K562 (cell line): Measurements from ENCODE around the gene VPS9D1. TPM values are rescaled to one million over a fixed set of nuclear protein-coding genes. Genes with fewer than 3 reads are reported as not detected.
A peak's percentile ranks its signal among the peaks of the same experiment; 100 is the strongest.

Experiments used
- ATF1 ChIP-seq, 2 experiments: fragments of 450-650 bp in 1 of 2; IDR thresholded peaks; 2 replicates each; pipeline ENCODE4 v1.6.1; 2016; ENCODE audit warnings: missing compliant biosample characterization in 1 of 2, missing genetic modification characterization in 1 of 2
- CHD4 ChIP-seq: fragments of 200-600 bp; sonication (generic); IDR thresholded peaks from 3 replicates; pipeline ENCODE4 v1.6.1; 2012; ENCODE audit warnings: low read depth, mild to moderate bottlenecking, mixed read lengths, low read length, inconsistent platforms; ENCODE audit not compliant: insufficient read depth, insufficient replicate concordance, poor library complexity, severe bottlenecking
- ETS2 ChIP-seq: IDR thresholded peaks from 2 replicates; pipeline ENCODE4 v1.6.1; 2016; ENCODE audit warnings: borderline replicate concordance, missing genetic modification characterization, mild to moderate bottlenecking, moderate library complexity, missing compliant biosample characterization; ENCODE audit not compliant: poor library complexity, severe bottlenecking
- EWSR1 ChIP-seq: fragments of 450-650 bp; IDR thresholded peaks from 2 replicates; pipeline ENCODE4 v1.6.1; 2018; ENCODE audit warnings: borderline replicate concordance, mild to moderate bottlenecking, low read depth, moderate library complexity; ENCODE audit not compliant: partially characterized antibody
- GATAD2A ChIP-seq: fragments of 450-650 bp; IDR thresholded peaks from 2 replicates; pipeline ENCODE4 v1.6.1; 2017
- HDAC1 ChIP-seq, 2 experiments: fragments of 450-650 bp; IDR thresholded peaks; 2 replicates each; pipeline ENCODE4 v1.6.1; 2016 to 2017; ENCODE audit warnings: inconsistent platforms in 1 of 2, mild to moderate bottlenecking in 1 of 2, moderate library complexity in 1 of 2
- HMGXB4 ChIP-seq: sonication (generic); formaldehyde crosslinking; IDR thresholded peaks from 2 replicates; pipeline ENCODE4 v1.8.1; 2023; ENCODE audit warnings: mild to moderate bottlenecking, missing genetic modification reagents
- HOMEZ ChIP-seq: fragments of 250-450 bp; sonication (Bioruptor Pico); IDR thresholded peaks from 2 replicates; pipeline ENCODE4 v1.4.0; 2020; ENCODE audit warnings: mild to moderate bottlenecking, moderate library complexity
- ID3 ChIP-seq, 2 experiments: fragments of 250-450 bp in 1 of 2; fragments of 450-650 bp in 1 of 2; sonication (Bioruptor Pico) in 1 of 2; IDR thresholded peaks; 2 replicates each; pipeline versions ENCODE4 v1.6.1 to v1.8.0; 2016 to 2021; ENCODE audit warnings: mild to moderate bottlenecking in 2 of 2, moderate library complexity in 2 of 2, missing compliant biosample characterization in 1 of 2, missing genetic modification characterization in 1 of 2
- JUND ChIP-seq, 2 experiments: IDR thresholded peaks; 2 replicates in 1 of 2; 3 replicates in 1 of 2; pipeline ENCODE4 v1.6.1; 2011; ENCODE audit warnings: borderline replicate concordance in 2 of 2, low read depth in 2 of 2, low read length in 2 of 2, improper control_type of control experiment in 1 of 2, missing biosample characterization in 1 of 2, missing genetic modification characterization in 1 of 2, missing genetic modification reagents in 1 of 2
- KDM1A ChIP-seq, 2 experiments: fragments of 450-650 bp; IDR thresholded peaks; 2 replicates each; pipeline ENCODE4 v1.6.1; 2016; ENCODE audit warnings: mild to moderate bottlenecking in 2 of 2
- LCOR ChIP-seq: sonication (generic); formaldehyde crosslinking; IDR thresholded peaks from 2 replicates; pipeline ENCODE4 v1.8.0; 2022; ENCODE audit warnings: mild to moderate bottlenecking, missing genetic modification reagents
- NCOA1 ChIP-seq: fragments of 450-650 bp; IDR thresholded peaks from 2 replicates; pipeline ENCODE4 v1.6.1; 2016; ENCODE audit warnings: low read depth
- NFE2 ChIP-seq: IDR thresholded peaks from 2 replicates; pipeline ENCODE4 v1.6.1; 2014; ENCODE audit warnings: antibody characterized with exemption, low read depth
- POLR2AphosphoS2 ChIP-seq: IDR thresholded peaks from 2 replicates; pipeline ENCODE4 v1.6.1; 2012; ENCODE audit warnings: low read length, improper control_type of control experiment
- PURB ChIP-seq: sonication (generic); formaldehyde crosslinking; IDR thresholded peaks from 2 replicates; pipeline ENCODE4 v1.9.0; 2021; ENCODE audit warnings: low read depth, mild to moderate bottlenecking, missing genetic modification reagents
- SMARCC2 ChIP-seq: fragments of 450-650 bp; IDR thresholded peaks from 2 replicates; pipeline ENCODE4 v1.6.1; 2017; ENCODE audit warnings: antibody characterized with exemption, moderate library complexity, mild to moderate bottlenecking, low read depth
- TBP ChIP-seq: optimal IDR thresholded peaks from 2 replicates; pipeline ENCODE3; 2011; ENCODE audit warnings: low read depth, low read length, improper control_type of control experiment
- THRAP3 ChIP-seq: fragments of 450-650 bp; IDR thresholded peaks from 2 replicates; pipeline ENCODE4 v1.6.1; 2016; ENCODE audit warnings: mild to moderate bottlenecking, inconsistent platforms, borderline replicate concordance
- USF1 ChIP-seq: sonication (generic); formaldehyde crosslinking; IDR thresholded peaks from 2 replicates; pipeline ENCODE4 v1.9.0; 2022; ENCODE audit warnings: mild to moderate bottlenecking, missing genetic modification reagents
- ZFP1 ChIP-seq: fragments of 450-650 bp; formaldehyde crosslinking; IDR thresholded peaks from 2 replicates; pipeline ENCODE4 v1.4.0; 2020; ENCODE audit warnings: mild to moderate bottlenecking, mixed read lengths
- ZNF121 ChIP-seq: sonication (generic); formaldehyde crosslinking; conservative IDR thresholded peaks from 2 replicates; pipeline ENCODE4 v1.8.0; 2022; ENCODE audit warnings: missing genetic modification reagents
- ZNF282 ChIP-seq: sonication (generic); formaldehyde crosslinking; IDR thresholded peaks from 2 replicates; pipeline ENCODE4 v1.8.1; 2023; ENCODE audit warnings: missing genetic modification reagents
- ZNF707 ChIP-seq: fragments of 250-450 bp; sonication (Bioruptor Pico); conservative IDR thresholded peaks from 2 replicates; pipeline ENCODE4 v1.8.0; 2022; ENCODE audit warnings: inconsistent platforms, mild to moderate bottlenecking, moderate library complexity
- polyA plus RNA-seq, 8 experiments: library from polyadenylated mRNA; depleted of rRNA in 4 of 8; stranded (reverse) in 5 of 8; unstranded in 3 of 8; fragments of >200 nt; fragmentation: Nextera tagmentation in 2 of 8; fragmentation: Illumina TruSeq in 1 of 8; extraction: Ambion mirVana in 2 of 8; extraction: Trizol in 1 of 8; gene quantifications; 2 replicates each; pipeline versions ENCODE4 v1.2.1 to v1.2.3, GENCODE V29; 2011 to 2014; ENCODE audit warnings: inconsistent platforms in 1 of 8, missing spikeins in 1 of 8
- total RNA-seq, 7 experiments: library from RNA; depleted of rRNA in 6 of 7; stranded (reverse); fragments of >200 nt in 6 of 7; fragmentation: Illumina TruSeq in 2 of 7; extraction: Trizol in 2 of 7; gene quantifications; 2 replicates each; pipeline versions ENCODE4 v1.2.1 to v1.2.3, GENCODE V29; 2011 to 2021; ENCODE audit warnings: low replicate concordance in 1 of 7

The VPS9D1 gene
- total and polyA plus RNA-seq, 9 of the 15 experiments (the other 6 are each of a cell fraction or from before 2014, with no cell fraction given) = 0.33 to 3.1 (median 1.1) TPM

GRCh38 chr16:89686520-89687091 is 34.1 kb downstream of the VPS9D1 start, which contains the start of gene CDK10 (continued):
- TF ChIP-seq USF1 (CRISPR knock-in tag) (no peak), POLR2AphosphoS2 (peak; percentile 67; the same call in 1 of the 2 replicates), ATF1 (CRISPR knock-in tag; IDR thresholded peaks at IDR 0.05) (no peak), ATF1 (tag; IDR thresholded peaks at IDR 0.05) (no peak), JUND (IDR thresholded peaks at IDR 0.05; ENCODE audit: borderline replicate concordance, low read depth, low read length) (no peak; the same call in 1 of the 2 replicates), JUND (tag; IDR thresholded peaks at IDR 0.05; ENCODE audit: borderline replicate concordance, low read depth, low read length) (no peak; the same call in 2 of the 3 replicates), GATAD2A (no peak), HMGXB4 (CRISPR knock-in tag) (no peak), EWSR1 (no peak), ZNF121 (CRISPR knock-in tag) (no peak), HOMEZ (CRISPR knock-in tag) (no peak), ZFP1 (CRISPR knock-in tag) (no peak), HDAC1 (IDR thresholded peaks at IDR 0.05) (peak in 1 of 2 experiments; percentile 97; a peak in 2 of 4 replicates), CHD4 (no peak), ZNF707 (CRISPR knock-in tag) (no peak), PURB (CRISPR knock-in tag) (no peak), ETS2 (tag) (no peak), THRAP3 (no peak), NCOA1 (no peak), KDM1A (IDR thresholded peaks at IDR 0.05) (no peak), TBP (peak; percentile 75), ZNF282 (CRISPR knock-in tag) (no peak), SMARCC2 (no peak), LCOR (CRISPR knock-in tag) (no peak), NFE2 (no peak), ID3 (CRISPR knock-in tag; IDR thresholded peaks at IDR 0.05) (no peak), ID3 (tag; IDR thresholded peaks at IDR 0.05) (no peak)
